ENCODE results near the gene THRSP. TPM values are rescaled to one million over a fixed set of nuclear protein-coding genes. Genes with fewer than 3 reads are reported as not detected.

Gene THRSP
- total and polyA plus RNA-seq, 2 of the 8 experiments (the other 6 are each of a cell fraction or from before 2014, with no cell fraction given), result 0.11 TPM; not detected in 1

GRCh38 chr11:78076733-78077403, 13.2 kb downstream of the THRSP start:
- CTCF ChIA-PET (ENCODE audit: partially characterized antibody), result interaction anchor here (0.6 to 2.2 kb wide), 5 partner anchors 12 to 42 kb away, joined by 3 to 12 read pairs (median 4); partner anchors contain the start of gene THRSP
- H3K4me2 ChIP-seq (ENCODE audit: insufficient read depth in 1 of 2, low read depth in 2 of 2, low read length in 2 of 2), result no peak overlapping the region; a peak in 1 of 4 replicates
- TF ChIP-seq KDM4A (IDR thresholded peaks at IDR 0.05; ENCODE audit: low read depth, low read length, severe bottlenecking) (no peak), CHD2 (IDR thresholded peaks at IDR 0.05; ENCODE audit: low read length) (no peak), CBX5 (IDR thresholded peaks at IDR 0.05; ENCODE audit: low read depth, low read length) (no peak), JUN (IDR thresholded peaks at IDR 0.05; ENCODE audit: low read depth, low read length) (no peak), CREB1 (IDR thresholded peaks at IDR 0.05) (no peak), POU5F1 (IDR thresholded peaks at IDR 0.05; ENCODE audit: low read depth, low read length) (no peak), RAD21 (IDR thresholded peaks at IDR 0.05 in 1 of 2, conservative IDR thresholded peaks at IDR 0.05 in 1 of 2; ENCODE audit: low read depth in 2 of 2, low read length in 2 of 2) (no peak), SAP30 (IDR thresholded peaks at IDR 0.05; ENCODE audit: insufficient read depth, insufficient replicate concordance, low read length) (no peak), SP1 (IDR thresholded peaks at IDR 0.05; ENCODE audit: low read depth, low read length) (no peak), RXRA (IDR thresholded peaks at IDR 0.05; ENCODE audit: insufficient read depth, low read depth, low read length) (no peak), SP2 (IDR thresholded peaks at IDR 0.05; ENCODE audit: low read length) (no peak)

More at GRCh38 chr11:78076733-78077403, 13.2 kb downstream of the THRSP start:
- Histone ChIP-seq H2BK5ac (ENCODE audit: low read depth, low read length) (no peak overlapping the region), H2BK120ac (replicated peaks; ENCODE audit: low read depth, low read length) (no peak overlapping the region), H4K8ac (ENCODE audit: extremely low read depth, insufficient read depth, low read length) (no peak overlapping the region), H3K79me1 (ENCODE audit: low read depth, low read length) (peaks cover 23% of the 10 kb centered on the region), H2AFZ (ENCODE audit: low read length) (no peak overlapping the region), H3K56ac (replicated peaks; ENCODE audit: insufficient read length, low read depth, low read length) (no peak overlapping the region), H3K4ac (replicated peaks; ENCODE audit: insufficient read length, low read depth, low read length) (no peak overlapping the region), H3K23ac (ENCODE audit: insufficient read length) (no peak overlapping the region), H3K18ac (ENCODE audit: extremely low read depth, low read length) (no peak overlapping the region), H3K27ac (ENCODE audit: low read depth, low read length) (no peak overlapping the region), H2BK15ac (ENCODE audit: low read length) (no peak overlapping the region), H3K27me3 (replicated peaks in 1 of 4; ENCODE audit: control insufficient read depth in 3 of 4, extremely low read depth in 1 of 4, insufficient read depth in 3 of 4, low read length in 3 of 4) (no peaks in the 10 kb centered on the region), H4K91ac (replicated peaks; ENCODE audit: insufficient read length, low read length) (no peak overlapping the region), H3K23me2 (ENCODE audit: low read depth, low read length) (peaks cover 5% of the 10 kb centered on the region; the same call in 1 of the 2 replicates), H4K5ac (ENCODE audit: insufficient read length, low read depth, low read length) (no peak overlapping the region), H4K20me1 (replicated peaks in 1 of 2; ENCODE audit: control insufficient read depth in 1 of 2, insufficient read depth in 2 of 2, low read length in 2 of 2) (peaks cover 3 to 13% of the 10 kb centered on the region in 2 experiments), H2AK5ac (ENCODE audit: low read depth, low read length) (no peak overlapping the region), H3K9ac (replicated peaks in 1 of 4; ENCODE audit: extremely low read depth in 1 of 4, low read depth in 3 of 4, low read length in 3 of 4) (no peak overlapping the region; a peak in 1 of 7 replicates), H3K79me2 (ENCODE audit: control insufficient read depth in 1 of 2, insufficient read depth in 2 of 2, low read length in 2 of 2) (peaks cover 20 to 47% of the 10 kb centered on the region in 2 experiments), H2BK20ac (ENCODE audit: low read length) (no peak overlapping the region), H3K9me3 (ENCODE audit: insufficient read depth in 2 of 2, low read depth in 1 of 2, low read length in 1 of 2) (no peaks in the 10 kb centered on the region), H2BK12ac (ENCODE audit: low read depth, low read length) (no peak overlapping the region), H3K4me3 (ENCODE audit: extremely low read depth in 1 of 4, insufficient read depth in 2 of 4, low read depth in 3 of 4, low read length in 4 of 4) (no peak overlapping the region), H3K36me3 (ENCODE audit: control insufficient read depth in 2 of 4, insufficient read depth in 4 of 4, low read length in 3 of 4) (peaks cover 0 to 11% (median 1%) of the 10 kb centered on the region in 4 experiments; a peak in 4 of 8 replicates), H3K4me1 (replicated peaks in 1 of 4; ENCODE audit: control insufficient read depth in 3 of 4, insufficient read depth in 4 of 4, low read length in 3 of 4) (peaks cover 0 to 9% (median 3%) of the 10 kb centered on the region in 4 experiments; a peak in 2 of 7 replicates), H3K14ac (ENCODE audit: insufficient read length) (no peak overlapping the region)
- DNase-seq (ENCODE audit: low read depth in 1 of 2, low spot score in 2 of 2) (no peak), FAIRE-seq (no peak)
- WGBS, 2 experiments (ENCODE audit: extremely low coverage in 1 of 2, insufficient coverage in 1 of 2, insufficient read length in 1 of 2, insufficient replicate concordance in 2 of 2, low coverage in 1 of 2, low lambda C conversion rate in 2 of 2, missing lambda C conversion rate in 1 of 2), result 92% methylated on average over 6 of the region's 6 CpGs; no CpG with 5 or more reads in 1 of the 2 experiments
- POLR2A ChIA-PET (ENCODE audit: partially characterized antibody), result interaction anchor here (0.6 to 3.6 kb wide), 5 partner anchors 8 to 161 kb away, joined by 3 to 18 read pairs (median 6); no protein-coding TSS in a partner anchor
